Neuronal stem cell (in vitro differentiated cells): ENCODE measurements around the gene CMYA5.

Experiments
- DNase-seq: peaks from one replicate; pipeline ENCODE4 v3.0.0-alpha.2; 2013; ENCODE audit warnings: low spot score
- H2AFZ ChIP-seq: one replicate; pipeline ENCODE4 v1.6.1; 2013; ENCODE audit warnings: mild to moderate bottlenecking, low read length, inconsistent platforms
- H2AK5ac ChIP-seq: 2 replicates; pipeline ENCODE4 v1.6.1; 2013; ENCODE audit warnings: low read depth, mild to moderate bottlenecking, inconsistent platforms, low read length, moderate library complexity, mixed read lengths
- H2BK120ac ChIP-seq: 2 replicates; pipeline ENCODE4 v1.6.1; 2013; ENCODE audit warnings: low read depth, mild to moderate bottlenecking, inconsistent platforms, low read length, moderate library complexity, mixed read lengths
- H2BK12ac ChIP-seq: one replicate; pipeline ENCODE4 v1.6.1; 2013; ENCODE audit warnings: low read length, inconsistent platforms
- H2BK15ac ChIP-seq: 2 replicates; pipeline ENCODE4 v1.6.1; 2013; ENCODE audit warnings: mild to moderate bottlenecking, low read length, inconsistent platforms, mixed read lengths
- H2BK5ac ChIP-seq: one replicate; pipeline ENCODE4 v1.6.1; 2013; ENCODE audit warnings: inconsistent platforms, mild to moderate bottlenecking, low read length, moderate library complexity
- H3K14ac ChIP-seq: one replicate; pipeline ENCODE4 v1.6.1; 2013; ENCODE audit warnings: low read length, inconsistent platforms
- H3K18ac ChIP-seq: 2 replicates; pipeline ENCODE4 v1.6.1; 2013; ENCODE audit warnings: low read length, inconsistent platforms
- H3K23ac ChIP-seq: 2 replicates; pipeline ENCODE4 v1.6.1; 2013; ENCODE audit warnings: low read depth, mild to moderate bottlenecking, mixed read lengths, low read length, inconsistent platforms; ENCODE audit not compliant: poor library complexity
- H3K27ac ChIP-seq: replicated peaks from 3 replicates; pipeline ENCODE4 v1.5.1; 2013; ENCODE audit warnings: low read length, inconsistent platforms
- H3K27me3 ChIP-seq, 3 experiments: 2 replicates each; pipeline ENCODE4 v1.6.1; 2013; ENCODE audit warnings: low read length in 3 of 3, mild to moderate bottlenecking in 2 of 3, inconsistent platforms in 1 of 3, low read depth in 1 of 3, mixed read lengths in 1 of 3, moderate library complexity in 1 of 3; ENCODE audit not compliant: control insufficient read depth in 3 of 3, insufficient read depth in 3 of 3
- H3K36me3 ChIP-seq, 2 donors: replicated peaks in 1 of 2; 2 replicates each; pipeline ENCODE4 v1.6.1; 2013; ENCODE audit warnings: low read length in 2 of 2; ENCODE audit not compliant: control insufficient read depth in 2 of 2, insufficient read depth in 2 of 2
- H3K4ac ChIP-seq: 2 replicates; pipeline ENCODE4 v1.6.1; 2013; ENCODE audit warnings: inconsistent platforms, mild to moderate bottlenecking, low read length, moderate library complexity
- H3K4me1 ChIP-seq, 2 donors: 1 replicate in 1 of 2; 2 replicates in 1 of 2; pipeline ENCODE4 v1.6.1; 2013; ENCODE audit warnings: low read length in 2 of 2, low read depth in 1 of 2; ENCODE audit not compliant: control insufficient read depth in 2 of 2, insufficient read depth in 1 of 2
- H3K4me2 ChIP-seq: one replicate; pipeline ENCODE4 v1.6.1; 2013; ENCODE audit warnings: mild to moderate bottlenecking, low read length, inconsistent platforms; ENCODE audit not compliant: insufficient read depth, poor library complexity, severe bottlenecking
- H3K4me3 ChIP-seq, 2 donors: 2 replicates each; pipeline ENCODE4 v1.5.1; 2013; ENCODE audit warnings: low read length in 2 of 2, mild to moderate bottlenecking in 2 of 2, inconsistent platforms in 1 of 2, moderate library complexity in 1 of 2
- H3K79me1 ChIP-seq: one replicate; pipeline ENCODE4 v1.6.1; 2013; ENCODE audit warnings: low read depth, mild to moderate bottlenecking, inconsistent platforms, low read length, moderate library complexity
- H3K9ac ChIP-seq: one replicate; pipeline ENCODE4 v1.6.1; 2013; ENCODE audit warnings: mild to moderate bottlenecking, low read depth, low read length, inconsistent platforms; ENCODE audit not compliant: poor library complexity
- H3K9me3 ChIP-seq, 2 donors: replicated peaks in 1 of 2; 2 replicates each; pipeline versions ENCODE3 to v1.6.1; 2013; ENCODE audit warnings: low read length in 2 of 2, mild to moderate bottlenecking in 2 of 2, inconsistent platforms in 1 of 2, low read depth in 1 of 2, mixed read lengths in 1 of 2, moderate library complexity in 1 of 2; ENCODE audit not compliant: control insufficient read depth in 2 of 2, insufficient read depth in 1 of 2
- H4K8ac ChIP-seq: one replicate; pipeline ENCODE4 v1.6.1; 2013; ENCODE audit warnings: low read depth, mild to moderate bottlenecking, inconsistent platforms, low read length, moderate library complexity
- H4K91ac ChIP-seq: one replicate; pipeline ENCODE4 v1.6.1; 2013; ENCODE audit warnings: low read length, low read depth, mild to moderate bottlenecking, inconsistent platforms; ENCODE audit not compliant: poor library complexity
- WGBS, 2 donors: extraction: QIAGEN DNeasy Blood & Tissue Kit; methylation state at CpG; one replicate each; pipeline ENCODE4 v1.1.7; 2013; ENCODE audit warnings: missing lambda C conversion rate in 2 of 2, mixed read lengths in 1 of 2; ENCODE audit not compliant: insufficient read length in 2 of 2, insufficient replicate concordance in 1 of 2; ENCODE audit errors: extremely low coverage in 2 of 2; 5-methylcytosine and 5-hydroxymethylcytosine counted together

Gene CMYA5

GRCh38 chr5:79728396-79728795 lies 38.8 kb downstream of the CMYA5 start:
- H2BK12ac ChIP-seq = no peak overlapping the region
- WGBS, 2 donors = no CpG with 5 or more reads among the region's 4 CpGs

DNA sequence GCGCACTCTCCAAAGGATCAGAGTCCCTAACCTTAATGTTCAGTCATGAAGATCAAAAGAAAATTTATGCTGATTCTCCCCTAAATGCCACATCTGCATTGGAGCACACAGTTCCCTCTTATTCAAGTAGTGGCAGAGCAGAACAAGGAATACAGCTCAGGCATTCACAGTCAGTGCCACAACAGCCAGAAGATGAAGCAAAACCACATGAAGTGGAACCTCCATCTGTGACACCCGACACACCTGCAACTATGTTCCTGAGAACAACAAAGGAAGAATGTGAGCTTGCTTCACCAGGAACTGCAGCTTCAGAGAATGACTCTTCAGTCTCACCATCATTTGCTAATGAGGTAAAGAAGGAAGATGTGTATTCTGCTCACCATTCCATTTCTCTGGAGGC lies 40.0 kb downstream of the CMYA5 start:
- peaks cover 0 to 28% (median 0%) of the 10 kb centered on the region in 3 experiments for H3K27me3 ChIP-seq
- H2BK120ac ChIP-seq = no peak overlapping the region
- no peak overlapping the region for H4K8ac ChIP-seq
- H3K36me3 ChIP-seq = no peaks in the 10 kb centered on the region
- H3K23ac ChIP-seq = no peak overlapping the region
- no peak overlapping the region for H4K91ac ChIP-seq
- no peaks in the 10 kb centered on the region for H3K4me1 ChIP-seq
- H2BK5ac ChIP-seq = no peak overlapping the region
- no peak overlapping the region for H3K9ac ChIP-seq
- H2BK15ac ChIP-seq = no peak overlapping the region
- H2AFZ ChIP-seq = no peak overlapping the region
- no peak overlapping the region for H3K4ac ChIP-seq
- H3K27ac ChIP-seq = no peak overlapping the region
- WGBS, 2 donors = no CpG with 5 or more reads among the region's 2 CpGs
- H3K4me3 ChIP-seq = peak overlapping the region in 1 of 2 donors; percentile 16
- no peak overlapping the region for H2BK12ac ChIP-seq
- no peak overlapping the region for H2AK5ac ChIP-seq
- no peak overlapping the region for H3K4me2 ChIP-seq
- H3K18ac ChIP-seq = no peak overlapping the region
- no peak for DNase-seq
- H3K14ac ChIP-seq = no peak overlapping the region
- no peaks in the 10 kb centered on the region for H3K9me3 ChIP-seq
- no peaks in the 10 kb centered on the region for H3K79me1 ChIP-seq

More at GRCh38 chr5:79728396-79728795, 38.8 kb downstream of the CMYA5 start:
- Histone ChIP-seq H3K4ac (no peak overlapping the region), H3K14ac (no peak overlapping the region), H3K4me2 (no peak overlapping the region), H2AFZ (no peak overlapping the region), H2BK15ac (no peak overlapping the region), H3K18ac (no peak overlapping the region), H3K27ac (no peak overlapping the region), H3K9ac (no peak overlapping the region), H2AK5ac (no peak overlapping the region), H3K36me3 (no peaks in the 10 kb centered on the region), H3K4me3 (no peak overlapping the region), H3K9me3 (no peaks in the 10 kb centered on the region), H4K91ac (no peak overlapping the region), H2BK120ac (no peak overlapping the region), H3K79me1 (no peaks in the 10 kb centered on the region), H3K27me3 (peaks cover 0 to 16% (median 0%) of the 10 kb centered on the region in 3 experiments), H3K4me1 (no peaks in the 10 kb centered on the region), H3K23ac (no peak overlapping the region), H2BK5ac (no peak overlapping the region), H4K8ac (no peak overlapping the region)
- DNase-seq = no peak

GRCh38 chr5:79730564-79730963 lies 40.9 kb downstream of the CMYA5 start:
- Histone ChIP-seq H4K8ac (no peak overlapping the region), H3K27ac (no peak overlapping the region), H3K23ac (no peak overlapping the region), H3K79me1 (no peaks in the 10 kb centered on the region), H2AK5ac (no peak overlapping the region), H2BK12ac (no peak overlapping the region), H3K4me1 (no peaks in the 10 kb centered on the region), H3K27me3 (peaks cover 0 to 35% (median 0%) of the 10 kb centered on the region in 3 experiments), H3K18ac (no peak overlapping the region), H3K9ac (no peak overlapping the region), H2AFZ (no peak overlapping the region), H3K9me3 (no peaks in the 10 kb centered on the region), H2BK15ac (no peak overlapping the region), H3K36me3 (no peaks in the 10 kb centered on the region), H3K14ac (no peak overlapping the region), H2BK5ac (no peak overlapping the region), H3K4ac (no peak overlapping the region), H4K91ac (no peak overlapping the region), H3K4me3 (no peak overlapping the region), H3K4me2 (no peak overlapping the region), H2BK120ac (no peak overlapping the region)
- no peak for DNase-seq
- WGBS, 2 donors = no CpG with 5 or more reads among the region's 3 CpGs

DNA sequence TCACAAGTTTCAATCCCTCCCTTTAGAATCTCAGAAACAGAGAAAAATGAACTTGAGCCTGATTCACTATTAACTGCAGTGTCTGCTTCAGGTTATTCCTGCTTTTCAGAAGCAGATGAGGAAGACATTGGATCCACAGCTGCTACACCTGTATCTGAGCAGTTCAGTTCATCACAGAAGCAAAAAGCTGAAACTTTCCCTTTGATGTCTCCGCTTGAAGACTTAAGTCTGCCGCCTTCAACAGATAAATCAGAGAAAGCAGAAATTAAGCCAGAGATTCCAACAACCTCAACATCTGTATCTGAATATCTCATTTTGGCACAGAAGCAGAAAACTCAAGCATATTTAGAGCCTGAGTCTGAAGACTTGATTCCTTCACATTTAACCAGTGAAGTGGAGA lies 42.1 kb downstream of the CMYA5 start:
- Histone ChIP-seq H3K9ac (no peak overlapping the region), H2BK15ac (no peak overlapping the region), H2BK12ac (no peak overlapping the region)

More for the DNA sequence above, 42.1 kb downstream of the CMYA5 start:
- Histone ChIP-seq H4K8ac (no peak overlapping the region), H2BK120ac (no peak overlapping the region), H3K4me2 (no peak overlapping the region), H3K14ac (no peak overlapping the region), H2AFZ (no peak overlapping the region), H3K27me3 (peaks cover 0 to 43% (median 0%) of the 10 kb centered on the region in 3 experiments), H2BK5ac (no peak overlapping the region), H3K23ac (no peak overlapping the region), H3K4ac (no peak overlapping the region), H3K18ac (no peak overlapping the region), H3K9me3 (no peaks in the 10 kb centered on the region), H4K91ac (no peak overlapping the region), H3K36me3 (no peaks in the 10 kb centered on the region), H3K27ac (no peak overlapping the region), H3K4me1 (no peaks in the 10 kb centered on the region), H2AK5ac (no peak overlapping the region), H3K79me1 (no peaks in the 10 kb centered on the region), H3K4me3 (no peak overlapping the region)
- no CpG with 5 or more reads among the region's 2 CpGs for WGBS, 2 donors
- DNase-seq = no peak
